Activated T-helper 17 cell treated with anti-CD3 and anti-CD28 coated beads, Interleukin-2, amount 50 U/mL, for 72 hours (primary cell): Measurements from ENCODE around the gene ECHDC1. TPM values are rescaled to one million over a fixed set of nuclear protein-coding genes. Genes with fewer than 3 reads are reported as not detected.
"Not testable (repeated sequence)": the region's sequence is repeated elsewhere in the genome, so short reads cannot be mapped to it uniquely, and the experiment has no call there.

Experiments
- ATAC-seq: fragments of 150-1000 bp; cut with Tn5 transposase; replicated peaks from 2 replicates; pipeline ENCODE4 v1.10.0; 2021; ENCODE audit warnings: mild to moderate bottlenecking, moderate library complexity
- H3K27ac Mint-ChIP-seq: one replicate; pipeline ENCODE4 v1.8.0; 2022; ENCODE audit warnings: mixed read lengths
- H3K27me3 Mint-ChIP-seq: one replicate; pipeline ENCODE4 v1.8.0; 2022; ENCODE audit warnings: mixed read lengths
- H3K36me3 Mint-ChIP-seq: one replicate; pipeline ENCODE4 v1.8.0; 2022; ENCODE audit warnings: low read depth, mild to moderate bottlenecking, mixed read lengths
- H3K4me1 Mint-ChIP-seq: one replicate; pipeline ENCODE4 v1.8.0; 2022; ENCODE audit warnings: mixed read lengths
- H3K4me3 Mint-ChIP-seq: one replicate; pipeline ENCODE4 v1.8.0; 2022; ENCODE audit warnings: mild to moderate bottlenecking, mixed read lengths
- H3K9me3 Mint-ChIP-seq: one replicate; pipeline ENCODE4 v1.8.0; 2022; ENCODE audit warnings: mixed read lengths
- total RNA-seq, 2 donors: library from RNA; stranded (reverse); gene quantifications; one replicate each; pipeline ENCODE4 v1.2.3, GENCODE V29; 2022

Gene ECHDC1
- total RNA-seq, result 10 to 100 TPM; 34.9 to 67.7 TPM

GRCh38 chr6:127342946-127343808 is at the start of gene ECHDC1:
ECHDC1 (minus strand) TSS chr6:127343609; CDS start chr6:127331028, 12,581 bp downstream.
- ATAC-seq, result peak; percentile 82
- no peak within 1 kb of the TSS for H3K4me3 Mint-ChIP-seq
- H3K27ac Mint-ChIP-seq, result no peak within 1 kb of the TSS
- H3K27me3 Mint-ChIP-seq, result no peaks in the 10 kb centered on the region
- peaks cover 11% of the 10 kb centered on the region for H3K4me1 Mint-ChIP-seq
- H3K9me3 Mint-ChIP-seq, result no peaks in the 10 kb centered on the region
- H3K36me3 Mint-ChIP-seq, result peaks cover 5% of the 10 kb centered on the region

DNA sequence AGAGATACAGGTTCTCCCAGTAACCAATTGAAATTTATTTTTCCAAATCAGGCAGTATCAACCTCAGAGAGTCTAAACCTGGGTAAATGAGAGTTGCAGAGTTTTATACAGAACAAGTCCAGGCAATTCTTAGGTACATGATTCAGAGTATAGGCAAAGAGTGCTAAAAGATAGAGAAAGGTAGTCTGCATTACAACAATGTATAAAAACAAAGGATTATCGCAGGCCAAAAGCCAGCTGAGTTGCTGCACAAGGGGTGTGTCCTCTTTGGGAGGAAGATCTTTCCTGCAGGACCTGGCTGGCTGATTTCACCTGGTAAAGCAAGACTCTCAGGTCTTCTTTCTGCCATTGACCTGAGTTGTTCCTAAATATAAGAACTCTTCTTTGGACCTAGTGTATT is 48.9 kb upstream of the ECHDC1 start:
- Mint-ChIP-seq H3K27me3 (no peaks in the 10 kb centered on the region), H3K27ac (no peak overlapping the region), H3K36me3 (no peaks in the 10 kb centered on the region)

GRCh38 chr6:127391094-127391953 is 47.9 kb upstream of the ECHDC1 start:
- Mint-ChIP-seq H3K4me3 (no peak overlapping the region), H3K9me3 (no peaks in the 10 kb centered on the region), H3K36me3 (no peaks in the 10 kb centered on the region), H3K4me1 (no peaks in the 10 kb centered on the region), H3K27me3 (no peaks in the 10 kb centered on the region), H3K27ac (no peak overlapping the region)
- ATAC-seq, result no peak

More for the DNA sequence above, 48.9 kb upstream of the ECHDC1 start:
- Mint-ChIP-seq H3K4me1 (no peaks in the 10 kb centered on the region), H3K9me3 (no peaks in the 10 kb centered on the region), H3K4me3 (no peak overlapping the region)
- no peak for ATAC-seq

DNA sequence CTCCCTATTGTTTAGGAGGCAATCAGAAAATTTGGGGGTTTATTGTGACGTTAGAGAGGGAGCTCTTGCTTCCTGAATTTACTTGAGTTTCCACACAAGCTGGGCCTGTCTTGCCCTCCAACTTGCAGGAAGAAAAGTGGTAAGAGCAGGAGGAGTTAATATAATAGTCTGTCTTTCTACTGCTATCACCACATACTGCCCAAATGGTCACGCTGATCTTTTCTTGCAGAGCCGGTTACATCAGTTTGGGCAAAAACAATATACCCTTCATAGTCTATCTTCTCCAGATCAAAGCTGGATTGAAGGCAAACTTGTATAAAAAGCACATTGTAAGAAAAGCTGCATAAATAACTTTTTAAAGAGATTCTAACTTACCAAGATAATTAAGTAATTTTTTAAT is 46.3 kb upstream of the ECHDC1 start:
- H3K9me3 Mint-ChIP-seq, result no peaks in the 10 kb centered on the region
- no peak overlapping the region for H3K4me3 Mint-ChIP-seq
- no peaks in the 10 kb centered on the region for H3K4me1 Mint-ChIP-seq
- no peak overlapping the region for H3K27ac Mint-ChIP-seq
- H3K36me3 Mint-ChIP-seq, result no peaks in the 10 kb centered on the region
- ATAC-seq, result no peak
- no peaks in the 10 kb centered on the region for H3K27me3 Mint-ChIP-seq

- Mint-ChIP-seq H3K27ac (no peak overlapping the region), H3K4me1 (no peaks in the 10 kb centered on the region), H3K4me3 (no peak overlapping the region), H3K27me3 (no peaks in the 10 kb centered on the region), H3K36me3 (no peaks in the 10 kb centered on the region), H3K9me3 (no peaks in the 10 kb centered on the region)
- no peak for ATAC-seq
Measured at GRCh38 chr6:127385668-127386430, 42.4 kb upstream of the ECHDC1 start.

- H3K27ac Mint-ChIP-seq, H3K4me1 Mint-ChIP-seq, H3K27me3 Mint-ChIP-seq, H3K36me3 Mint-ChIP-seq, H3K4me3 Mint-ChIP-seq, ATAC-seq, H3K9me3 Mint-ChIP-seq: not testable (repeated sequence)
Measured at GRCh38 chr6:127384848-127385247, 41.4 kb upstream of the ECHDC1 start.

- Mint-ChIP-seq H3K27me3 (no peaks in the 10 kb centered on the region), H3K9me3 (no peaks in the 10 kb centered on the region), H3K4me1 (no peaks in the 10 kb centered on the region), H3K4me3 (no peak overlapping the region), H3K27ac (no peak overlapping the region), H3K36me3 (no peaks in the 10 kb centered on the region)
- no peak for ATAC-seq
Measured at GRCh38 chr6:127383988-127384387, 40.6 kb upstream of the ECHDC1 start.

- H3K27ac Mint-ChIP-seq, result no peak overlapping the region
- H3K27me3 Mint-ChIP-seq, result peaks cover 3% of the 10 kb centered on the region
- no peaks in the 10 kb centered on the region for H3K9me3 Mint-ChIP-seq
- H3K36me3 Mint-ChIP-seq, result no peaks in the 10 kb centered on the region
- no peaks in the 10 kb centered on the region for H3K4me1 Mint-ChIP-seq
- no peak for ATAC-seq
- H3K4me3 Mint-ChIP-seq, result no peak overlapping the region
Measured at GRCh38 chr6:127382413-127382812, 39.0 kb upstream of the ECHDC1 start.

DNA sequence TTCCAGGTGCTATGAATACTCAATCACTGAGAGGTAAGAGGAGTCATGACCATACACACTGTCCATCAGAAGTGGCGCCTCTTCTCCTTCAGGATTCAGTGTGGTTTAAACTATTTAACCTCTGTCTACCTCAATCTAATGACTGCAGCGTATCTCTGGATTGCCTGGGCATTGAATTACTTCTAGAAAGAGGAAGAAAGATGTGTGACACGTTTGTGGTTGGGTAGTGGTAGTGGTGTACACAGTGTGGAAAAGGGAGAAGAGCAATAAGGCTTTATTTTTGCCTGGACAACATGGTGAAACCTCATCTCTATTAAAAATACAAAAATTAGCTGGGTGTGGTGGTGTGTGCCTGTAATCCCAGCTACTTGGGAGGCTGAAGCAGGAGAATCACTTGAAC is 38.0 kb upstream of the ECHDC1 start:
- Mint-ChIP-seq H3K9me3 (no peaks in the 10 kb centered on the region), H3K4me1 (no peaks in the 10 kb centered on the region), H3K27me3 (peaks cover 3% of the 10 kb centered on the region), H3K4me3 (no peak overlapping the region), H3K27ac (no peak overlapping the region), H3K36me3 (no peaks in the 10 kb centered on the region)
- ATAC-seq, result no peak

GRCh38 chr6:127376685-127377084 is 33.3 kb upstream of the ECHDC1 start:
- Mint-ChIP-seq H3K36me3 (no peaks in the 10 kb centered on the region), H3K4me1 (no peaks in the 10 kb centered on the region), H3K27me3 (peaks cover 3% of the 10 kb centered on the region), H3K9me3 (peaks cover under 1% of the 10 kb centered on the region), H3K27ac (no peak overlapping the region), H3K4me3 (no peak overlapping the region)
- no peak for ATAC-seq

DNA sequence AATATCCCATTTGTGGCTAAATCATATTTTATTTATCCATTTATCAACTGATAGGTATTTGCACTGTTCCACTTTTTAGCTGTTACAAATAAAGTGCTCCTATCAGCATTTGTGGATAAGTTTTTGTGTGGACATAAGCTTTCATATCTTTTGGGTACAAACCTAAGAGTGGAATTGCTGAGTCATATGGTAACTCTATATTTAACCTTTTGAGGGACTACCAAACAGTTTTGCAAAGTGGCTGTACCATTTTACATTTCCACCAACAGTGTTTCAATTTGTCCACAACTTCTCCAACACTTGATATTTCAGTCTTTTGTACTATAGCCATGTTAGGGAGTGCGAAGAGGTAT is 23.6 kb upstream of the ECHDC1 start:
- Mint-ChIP-seq H3K4me1 (no peaks in the 10 kb centered on the region), H3K36me3 (no peaks in the 10 kb centered on the region), H3K9me3 (peaks cover 4% of the 10 kb centered on the region), H3K27me3 (no peaks in the 10 kb centered on the region), H3K27ac (no peak overlapping the region), H3K4me3 (no peak overlapping the region)
- ATAC-seq, result no peak

GRCh38 chr6:127366282-127367022 is 23.0 kb upstream of the ECHDC1 start:
- Mint-ChIP-seq H3K27ac (no peak overlapping the region), H3K9me3 (peaks cover under 1% of the 10 kb centered on the region), H3K4me3 (no peak overlapping the region), H3K36me3 (no peaks in the 10 kb centered on the region), H3K27me3 (no peaks in the 10 kb centered on the region), H3K4me1 (no peaks in the 10 kb centered on the region)
- no peak for ATAC-seq

DNA sequence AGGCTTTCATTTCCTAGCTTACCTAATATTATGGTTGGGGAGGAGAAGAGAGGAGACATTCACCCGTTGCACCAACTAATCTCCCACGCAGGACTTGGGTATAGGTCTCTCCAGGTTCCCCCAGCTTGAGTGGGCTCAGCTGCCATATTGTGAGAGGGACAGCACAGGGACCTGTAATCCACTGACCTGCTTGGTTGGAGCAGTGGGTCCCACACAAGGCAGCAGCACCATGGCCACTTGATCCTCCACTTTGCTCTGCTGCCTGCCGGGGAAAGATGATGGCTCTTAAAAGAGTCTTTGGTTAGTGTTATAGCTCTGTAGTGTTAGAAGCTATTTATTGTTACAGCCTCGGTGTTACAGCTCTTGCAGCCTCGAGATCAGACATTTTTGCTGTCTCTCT is 22.5 kb upstream of the ECHDC1 start:
- no peaks in the 10 kb centered on the region for H3K36me3 Mint-ChIP-seq
- H3K27ac Mint-ChIP-seq, result no peak overlapping the region
- no peaks in the 10 kb centered on the region for H3K4me1 Mint-ChIP-seq
- no peaks in the 10 kb centered on the region for H3K9me3 Mint-ChIP-seq
- no peak overlapping the region for H3K4me3 Mint-ChIP-seq
- H3K27me3 Mint-ChIP-seq, result no peaks in the 10 kb centered on the region
- ATAC-seq, result no peak

- no peak overlapping the region for H3K27ac Mint-ChIP-seq
- H3K36me3 Mint-ChIP-seq, result no peaks in the 10 kb centered on the region
Measured at GRCh38 chr6:127352524-127352923, 9.1 kb upstream of the ECHDC1 start.

More at GRCh38 chr6:127352524-127352923, 9.1 kb upstream of the ECHDC1 start:
- Mint-ChIP-seq H3K4me3 (no peak overlapping the region), H3K27me3 (no peaks in the 10 kb centered on the region), H3K9me3 (peaks cover 8% of the 10 kb centered on the region), H3K4me1 (no peaks in the 10 kb centered on the region)
- no peak for ATAC-seq
